Inflammatory macrophage treated with lipopolysaccharide for 4 hours (primary cell): ENCODE measurements around the gene CYP27B1.
A peak's percentile ranks its signal among the peaks of the same experiment; 100 is the strongest.
"Not testable (repeated sequence)": the region's sequence is repeated elsewhere in the genome, so short reads cannot be mapped to it uniquely, and the experiment has no call there.

ENCODE experiments used
- DNase-seq: peaks from one replicate; pipeline ENCODE4 v3.0.0-alpha.2; 2020

CYP27B1 gene

DNA sequence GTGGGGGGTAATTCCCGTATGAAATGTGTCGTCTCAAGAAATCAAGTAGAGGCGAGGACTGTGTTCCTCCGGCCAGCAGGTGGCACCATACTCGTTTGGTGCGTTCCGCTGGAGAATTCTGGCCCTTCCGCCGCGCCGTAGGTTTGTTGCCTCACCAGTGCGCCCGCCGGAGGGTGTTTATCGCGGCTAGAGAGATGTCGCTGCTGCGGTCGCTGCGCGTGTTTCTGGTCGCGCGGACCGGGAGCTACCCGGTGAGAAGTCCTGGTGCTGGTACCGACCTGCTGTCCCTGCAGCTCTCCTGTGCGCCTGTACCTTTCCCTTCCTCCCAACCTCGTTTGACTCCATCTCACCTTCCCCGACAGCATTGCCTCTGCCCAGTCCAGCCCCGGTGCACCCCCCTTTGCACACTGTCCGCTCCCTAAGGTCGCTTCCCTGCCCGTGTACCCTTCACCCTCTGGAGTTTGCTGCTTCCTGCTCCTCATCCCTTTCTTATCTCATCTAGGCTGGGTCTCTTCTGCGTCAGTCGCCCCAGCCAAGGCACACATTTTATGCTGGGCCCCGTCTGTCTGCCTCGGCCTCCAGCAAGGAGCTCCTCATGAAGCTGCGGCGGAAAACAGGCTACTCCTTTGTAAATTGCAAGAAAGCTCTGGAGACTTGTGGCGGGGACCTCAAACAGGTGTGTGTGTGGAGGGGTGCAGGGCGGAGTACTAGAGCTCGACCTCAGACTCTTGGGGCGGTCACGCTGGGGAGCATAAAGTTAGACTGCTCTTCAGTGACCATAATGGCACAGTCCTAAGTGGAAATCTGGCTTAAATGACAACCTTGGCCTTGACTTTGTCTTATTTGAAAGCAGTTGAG lies 16.0 kb upstream of the CYP27B1 start, which contains the start of gene TSFM:
Gene TSFM, plus strand, starts transcription at position 180 of the 858 bp plus-strand sequence. Its CDS starts 15 bp downstream, at position 195.
- peak; percentile 94 for DNase-seq

DNA sequence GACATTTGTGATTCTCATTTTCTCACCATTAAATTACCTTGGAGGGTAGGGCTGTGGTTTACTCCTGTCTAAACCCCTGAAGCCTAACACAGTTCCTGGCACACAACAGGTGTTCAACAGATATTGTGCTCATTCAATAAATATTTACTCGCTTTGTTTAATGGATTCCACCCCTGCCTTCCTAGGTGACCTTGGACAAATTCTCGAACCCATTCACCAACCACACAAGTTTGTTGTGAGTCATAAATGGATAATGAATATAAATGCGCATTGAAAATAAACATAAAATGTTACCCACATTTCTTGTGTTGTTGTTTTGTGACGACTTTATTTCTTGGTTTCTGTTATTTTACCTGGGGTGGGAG lies 15.3 kb upstream of the CYP27B1 start:
- DNase-seq, result no peak

GRCh38 chr12:57781801-57782200 lies 14.9 kb upstream of the CYP27B1 start:
- DNase-seq, result peak; percentile 38

DNA sequence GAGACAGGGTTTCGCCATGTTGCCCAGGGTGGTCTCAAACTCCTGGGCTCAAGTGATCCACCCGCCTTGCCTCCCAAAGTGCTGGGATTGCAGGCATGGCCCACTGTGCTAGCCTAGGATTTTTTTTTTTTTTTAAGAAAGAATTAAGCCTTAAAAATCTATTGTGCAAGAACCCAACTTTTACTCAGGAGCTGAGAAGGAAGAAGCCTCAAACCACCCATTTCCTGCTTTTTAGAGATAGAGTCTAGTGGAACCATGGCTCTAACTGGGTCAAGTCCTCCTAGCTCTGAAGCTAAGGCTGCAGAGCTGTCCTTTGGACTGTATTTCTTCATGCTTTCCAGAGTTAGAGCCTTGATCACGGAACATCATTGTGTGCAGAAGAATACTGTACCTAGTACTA lies 14.4 kb upstream of the CYP27B1 start:
- DNase-seq, result peak; percentile 60

DNA sequence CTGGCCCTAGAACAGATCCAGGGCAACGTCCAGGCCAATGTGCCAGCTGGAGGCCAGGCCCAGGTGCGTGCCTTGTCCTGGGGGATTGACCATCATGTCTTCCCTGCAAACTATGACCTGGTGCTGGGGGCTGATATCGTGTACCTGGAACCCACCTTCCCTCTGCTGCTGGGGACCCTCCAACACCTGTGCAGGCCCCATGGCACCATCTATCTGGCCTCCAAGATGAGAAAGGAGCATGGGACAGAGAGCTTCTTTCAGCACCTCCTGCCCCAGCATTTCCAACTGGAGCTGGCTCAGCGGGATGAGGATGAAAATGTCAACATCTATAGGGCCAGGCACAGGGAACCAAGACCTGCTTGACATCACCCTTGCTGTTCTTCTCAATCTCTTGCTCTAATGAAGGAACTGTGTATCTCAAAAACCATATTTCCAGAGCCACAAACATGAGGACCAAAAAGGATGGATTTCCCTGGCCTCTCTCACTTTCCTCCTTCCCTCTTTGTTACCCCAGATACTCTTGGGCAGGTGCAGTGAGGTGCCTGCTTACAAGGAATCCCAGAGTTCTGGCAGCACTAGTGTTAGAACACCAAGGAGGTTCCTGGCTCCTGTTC lies 13.5 kb upstream of the CYP27B1 start:
- no peak for DNase-seq

- DNase-seq, result no peak
Measured at GRCh38 chr12:57779736-57780135, 12.9 kb upstream of the CYP27B1 start.

DNA sequence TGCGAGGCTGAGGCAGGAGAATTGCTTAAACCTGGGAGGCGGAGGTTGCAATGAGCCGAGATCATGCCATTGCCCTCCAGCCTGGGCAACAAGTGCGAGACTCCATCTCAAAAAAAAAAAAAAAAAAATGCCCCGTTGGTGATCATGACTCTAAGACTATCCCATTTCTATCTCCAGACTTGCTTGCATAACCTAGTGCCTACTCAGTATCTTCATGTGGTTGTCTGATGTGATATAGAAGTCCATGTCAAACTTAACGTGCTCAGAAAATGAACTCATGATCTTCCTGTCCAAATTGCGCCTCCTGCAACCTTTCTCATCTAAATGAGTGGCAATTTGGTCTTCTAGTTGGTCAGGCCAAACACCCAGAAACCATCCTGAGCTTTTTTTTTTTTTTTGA lies 11.0 kb upstream of the CYP27B1 start:
- peak; percentile 59 for DNase-seq

DNA sequence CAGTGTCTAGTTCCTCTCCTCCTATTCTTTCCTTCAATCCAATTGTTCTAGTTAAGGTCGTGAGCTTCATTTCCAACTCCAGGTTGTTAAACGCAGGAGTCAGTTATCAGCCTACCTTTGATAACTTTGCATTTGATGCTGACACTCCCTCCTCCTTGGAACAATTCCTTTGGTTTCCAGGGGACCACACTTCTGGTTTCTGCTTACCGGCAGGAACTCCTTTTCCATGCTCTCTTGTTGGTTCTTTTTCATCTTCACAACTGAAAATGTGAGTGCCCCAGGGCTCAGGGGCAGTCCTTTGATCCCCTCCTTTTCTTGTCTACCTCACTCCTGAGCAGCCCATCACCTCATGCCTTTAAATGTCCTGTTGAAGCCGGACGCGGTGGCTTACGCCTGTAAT lies 10.5 kb upstream of the CYP27B1 start:
- DNase-seq, result no peak

- DNase-seq, result no peak
Measured at GRCh38 chr12:57776247-57776587, 9.3 kb upstream of the CYP27B1 start.

- DNase-seq, result peak; percentile 86
Measured at GRCh38 chr12:57775563-57776246, 8.8 kb upstream of the CYP27B1 start.

- DNase-seq, result no peak
Measured at GRCh38 chr12:57775044-57775443, 8.2 kb upstream of the CYP27B1 start.

DNA sequence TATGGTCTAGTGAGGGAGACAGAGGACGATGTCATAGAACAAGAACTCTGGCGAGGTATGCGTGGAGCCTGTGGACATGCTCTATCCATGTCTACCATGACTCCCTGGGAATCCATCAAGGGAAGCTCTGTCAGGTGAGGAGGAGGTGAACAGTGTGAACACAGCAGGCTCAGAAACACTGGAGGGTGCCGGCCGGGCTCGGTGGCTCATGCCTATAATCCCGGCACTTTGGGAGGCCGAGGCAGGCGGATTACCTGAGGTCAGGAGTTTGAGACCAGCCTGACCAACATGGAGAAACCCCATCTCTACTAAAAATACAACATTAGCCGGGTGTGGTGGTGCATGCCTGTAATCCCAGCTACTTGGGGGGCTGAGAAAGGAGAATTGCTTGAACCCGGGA lies 7.8 kb upstream of the CYP27B1 start:
- not testable (repeated sequence) for DNase-seq

- peak; percentile 71 for DNase-seq
Measured at GRCh38 chr12:57772429-57773322, 5.8 kb upstream of the CYP27B1 start, which contains the start of gene EEF1AKMT3. TSS of gene EEF1AKMT3 (plus strand) at chr12:57772614. CDS start at chr12:57772725, 111 bp downstream.

- DNase-seq, result peak; percentile 97
Measured at GRCh38 chr12:57771873-57772428, 5.1 kb upstream of the CYP27B1 start, which contains the start of gene METTL1. TSS of gene METTL1 (minus strand) at chr12:57772105. CDS start at chr12:57772083, 22 bp downstream.

DNA sequence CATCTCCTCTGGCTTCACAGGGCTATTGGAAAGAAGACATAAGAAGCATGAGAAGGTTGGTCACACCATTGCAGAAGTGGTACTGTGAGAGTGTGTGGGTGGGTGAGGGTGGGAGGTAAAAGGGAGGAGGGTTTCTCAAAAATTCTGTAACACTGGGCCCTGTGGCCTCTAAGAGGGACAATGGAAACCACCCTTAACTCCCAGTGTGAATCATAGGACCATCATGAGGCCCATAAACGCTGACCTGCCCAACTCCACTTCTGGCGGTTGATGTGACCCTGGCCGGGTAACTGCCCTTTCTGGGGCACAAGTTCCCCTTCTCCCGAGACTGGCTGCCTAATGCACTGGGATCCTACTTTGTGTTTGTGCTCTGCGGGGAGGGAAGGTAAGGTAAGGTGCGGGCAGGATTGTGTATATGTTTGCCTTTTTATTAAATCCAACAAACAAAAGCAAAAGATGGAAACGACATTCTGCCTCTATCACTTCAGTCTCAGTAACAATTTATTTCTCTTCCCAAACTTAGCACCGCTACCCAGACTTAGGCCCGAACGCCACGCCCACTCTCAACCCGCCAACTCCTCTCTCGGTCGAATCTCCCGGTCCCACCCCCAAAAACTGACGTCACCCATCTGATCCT lies 4.5 kb upstream of the CYP27B1 start:
- peak; percentile 98 for DNase-seq

DNA sequence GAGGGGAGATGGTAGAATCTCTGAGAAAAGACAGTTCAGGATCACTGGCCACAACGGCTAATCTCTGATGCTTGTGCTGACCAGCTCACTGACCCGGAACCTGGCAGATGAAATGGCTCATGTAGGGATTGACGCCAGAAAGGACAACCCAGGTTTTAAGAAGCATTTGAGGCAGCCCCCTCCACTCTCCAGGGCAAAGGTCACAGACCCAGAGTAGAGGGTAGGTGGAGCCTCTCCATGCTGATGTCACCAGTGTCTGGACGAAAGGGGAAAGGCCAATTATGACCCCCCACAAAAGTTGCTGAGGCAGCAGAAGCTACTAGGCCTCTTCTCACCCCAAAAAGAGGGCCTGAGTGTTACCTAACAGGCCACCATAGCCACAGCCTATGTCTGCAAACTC lies 3.9 kb upstream of the CYP27B1 start:
- peak; percentile 57 for DNase-seq

- no peak for DNase-seq
Measured at GRCh38 chr12:57769594-57769993, 2.7 kb upstream of the CYP27B1 start.

- DNase-seq, result no peak
Measured at GRCh38 chr12:57767876-57768275, 998 bp upstream of the CYP27B1 start.

DNA sequence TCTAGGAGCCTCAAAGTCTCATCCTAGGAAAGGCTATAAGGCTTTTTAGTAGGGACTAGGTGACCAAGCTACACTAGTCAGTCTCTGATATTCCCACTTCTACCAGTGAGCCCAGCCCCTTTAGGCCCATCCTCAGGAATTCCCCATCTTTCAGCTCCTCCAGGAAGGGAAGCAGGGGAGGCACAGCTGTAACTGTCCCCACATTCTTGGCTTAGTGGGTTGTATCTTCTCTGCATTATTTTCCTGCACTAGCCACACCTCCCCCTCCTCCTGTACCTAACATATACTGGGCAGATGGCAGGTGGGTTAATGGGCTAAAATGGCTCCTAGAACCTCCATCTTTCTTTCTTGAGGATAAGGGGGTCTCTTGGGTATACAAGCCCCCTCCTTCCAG lies 424 bp upstream of the CYP27B1 start:
- DNase-seq, result no peak

DNA sequence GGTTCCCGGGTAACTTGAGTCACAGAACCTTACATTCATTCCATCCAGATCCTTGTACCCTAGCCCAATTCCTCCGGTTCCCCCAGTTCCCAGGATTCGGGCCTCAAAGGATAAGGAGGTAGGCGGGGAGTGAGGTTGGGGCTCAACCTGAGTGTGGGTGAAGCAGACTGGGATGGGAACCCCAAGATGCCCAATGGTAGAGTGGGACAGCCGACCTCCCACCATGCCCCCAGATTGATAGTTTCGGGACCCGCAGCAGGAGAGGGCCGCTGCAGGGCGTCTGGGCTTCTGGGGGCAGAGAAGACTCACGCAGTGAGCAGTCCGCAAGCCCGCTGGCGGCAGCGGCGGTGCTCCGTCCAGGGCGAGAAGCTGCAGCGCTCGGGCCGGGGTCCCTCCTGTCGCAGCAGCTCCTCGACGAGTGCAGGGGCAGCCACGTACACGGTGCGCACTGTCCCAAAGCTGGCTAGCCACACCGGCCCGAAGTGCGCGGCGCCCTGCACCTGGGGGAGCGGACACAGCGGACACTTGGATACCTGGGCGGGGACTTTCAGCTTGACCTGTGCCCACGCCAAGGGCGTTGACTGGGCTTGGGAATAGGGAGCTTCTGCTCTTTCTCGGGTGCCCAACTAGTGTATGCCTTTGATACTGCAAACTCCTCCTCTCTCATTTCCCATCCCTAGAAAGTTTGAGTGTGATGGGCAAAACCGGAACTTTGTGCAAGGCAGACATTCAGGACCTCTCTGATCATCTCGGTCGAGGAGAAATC lies 997 bp downstream of the CYP27B1 start:
- DNase-seq, result no peak
